Esophagus squamous epithelium (tissue), 5 donors: ENCODE measurements around the gene PNPLA2. TPM values are rescaled to one million over a fixed set of nuclear protein-coding genes. Genes with fewer than 3 reads are reported as not detected.
A peak's percentile ranks its signal among the peaks of the same experiment; 100 is the strongest.

Source experiments
- DNase-seq: peaks from one replicate; lab custom pipeline; 2025; lab: John Stamatoyannopoulos, UW
- H3K27ac ChIP-seq, 4 donors: fragments of 200-600 bp; sonication (generic); one replicate each; pipeline ENCODE4 v1.5.1; 2016 to 2019; ENCODE audit warnings: mild to moderate bottlenecking in 1 of 4
- H3K27me3 ChIP-seq, 4 donors: fragments of 200-600 bp; sonication (generic); 1 replicate in 3 of 4; 2 replicates in 1 of 4; pipeline versions ENCODE4 v1.5.1 to v1.6.0; 2017 to 2021; ENCODE audit warnings: antibody characterized with exemption in 1 of 4
- H3K36me3 ChIP-seq, 3 donors: fragments of 200-600 bp; sonication (generic); one replicate each; pipeline ENCODE4 v1.5.1; 2016 to 2019
- H3K4me1 ChIP-seq, 3 donors: fragments of 200-600 bp; sonication (generic); one replicate each; pipeline ENCODE4 v1.5.1; 2017 to 2019
- H3K4me3 ChIP-seq, 4 donors: fragments of 200-600 bp; sonication (generic); 1 replicate in 3 of 4; 2 replicates in 1 of 4; pipeline ENCODE4 v1.5.1; 2016 to 2019; ENCODE audit warnings: mild to moderate bottlenecking in 2 of 4, moderate library complexity in 1 of 4
- H3K9me3 ChIP-seq, 3 donors: fragments of 200-600 bp; sonication (generic); one replicate each; pipeline ENCODE4 v1.5.1; 2016 to 2019
- POLR2A ChIP-seq, 4 donors: fragments of 450-650 bp; IDR thresholded peaks; one replicate each; pipeline ENCODE4 v1.6.1; 2017; ENCODE audit warnings: antibody characterized with exemption in 4 of 4, mild to moderate bottlenecking in 4 of 4, moderate library complexity in 3 of 4
- WGBS, 2 donors: methylation state at CpG; one replicate each; pipeline ENCODE4 v1.1.5; 2018; 5-methylcytosine and 5-hydroxymethylcytosine counted together
- intact Hi-C: fragments of 100-400 bp; cut with DNase I; formaldehyde crosslinking; loops from one replicate; pipeline ENCODE4 v1.15.0; 2022
- total RNA-seq, 4 donors: library from RNA; depleted of rRNA; stranded (reverse); fragments of >200 nt; gene quantifications; one replicate each; pipeline ENCODE4 v1.1.0, GENCODE V29; 2016
- TF ChIP-seq, protein P1 (sequence below), 6 experiments: fragments of 450-650 bp in 4 of 6; fragments of 200-600 bp in 2 of 6; sonication (generic) in 2 of 6; IDR thresholded peaks; one replicate each; pipeline ENCODE4 v1.5.1; 2016 to 2019; ENCODE audit warnings: antibody characterized with exemption in 6 of 6, mild to moderate bottlenecking in 4 of 6, moderate library complexity in 4 of 6
- donor health status: DM: yes; HTN: yes; CAD: no.

PNPLA2 gene
- total RNA-seq, 4 donors from 2014 or later: 14.2 to 42.7 (median 26.0) TPM

DNA sequence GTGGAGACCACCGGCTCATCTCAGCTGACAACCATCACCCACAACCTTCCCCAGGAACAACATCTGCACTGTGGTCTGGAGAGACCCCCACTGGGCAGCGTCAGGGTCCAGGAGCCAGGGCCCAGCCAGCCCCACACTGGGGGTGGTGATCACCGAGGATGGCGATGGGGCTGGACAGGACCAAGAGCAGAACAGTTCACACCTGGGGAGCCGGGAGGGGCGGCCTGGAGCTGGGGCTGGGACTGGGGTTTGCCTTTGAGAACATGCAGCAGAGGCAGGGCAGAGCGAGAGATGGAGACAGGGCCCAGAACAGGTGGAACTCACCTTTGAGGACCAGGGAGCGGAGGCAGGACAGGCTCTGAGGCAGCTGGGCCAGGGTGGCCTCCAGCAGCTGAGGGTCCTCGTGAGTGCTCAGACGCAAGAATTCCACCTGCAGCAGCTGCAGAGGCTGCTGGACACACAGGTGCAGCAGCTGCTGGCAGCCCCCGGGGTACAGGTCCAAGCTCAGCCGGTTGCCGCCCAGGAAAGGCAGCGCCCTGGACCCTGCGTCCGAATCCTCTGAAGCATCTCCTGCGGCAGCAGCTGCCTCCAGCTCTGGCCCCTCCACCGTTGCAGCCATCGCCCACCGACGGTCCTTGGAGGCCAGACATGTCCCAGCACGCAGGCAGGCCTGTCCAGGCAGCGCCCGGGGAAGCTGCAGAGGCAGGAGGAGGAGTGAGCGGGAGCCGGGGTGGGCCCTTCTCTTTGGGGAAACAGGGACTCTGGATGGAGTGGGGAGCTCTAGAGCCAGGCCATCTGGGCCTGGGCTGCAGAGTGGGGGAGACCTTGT is 14.7 kb upstream of the PNPLA2 start:
- Histone ChIP-seq H3K4me3 (peak overlapping the region; percentile 55 to 87 (median 68)), H3K27me3 (no peaks in the 10 kb centered on the region), H3K27ac (peak overlapping the region in 3 of 4 donors; percentile 83 to 93 (median 91)), H3K36me3 (peaks cover 0 to 45% (median 11%) of the 10 kb centered on the region in 3 donors), H3K4me1 (peaks cover 22 to 57% (median 30%) of the 10 kb centered on the region in 3 donors), H3K9me3 (no peaks in the 10 kb centered on the region)
- DNase-seq: no peak
- intact Hi-C loops: no loop called here
- TF ChIP-seq, protein P1, sequence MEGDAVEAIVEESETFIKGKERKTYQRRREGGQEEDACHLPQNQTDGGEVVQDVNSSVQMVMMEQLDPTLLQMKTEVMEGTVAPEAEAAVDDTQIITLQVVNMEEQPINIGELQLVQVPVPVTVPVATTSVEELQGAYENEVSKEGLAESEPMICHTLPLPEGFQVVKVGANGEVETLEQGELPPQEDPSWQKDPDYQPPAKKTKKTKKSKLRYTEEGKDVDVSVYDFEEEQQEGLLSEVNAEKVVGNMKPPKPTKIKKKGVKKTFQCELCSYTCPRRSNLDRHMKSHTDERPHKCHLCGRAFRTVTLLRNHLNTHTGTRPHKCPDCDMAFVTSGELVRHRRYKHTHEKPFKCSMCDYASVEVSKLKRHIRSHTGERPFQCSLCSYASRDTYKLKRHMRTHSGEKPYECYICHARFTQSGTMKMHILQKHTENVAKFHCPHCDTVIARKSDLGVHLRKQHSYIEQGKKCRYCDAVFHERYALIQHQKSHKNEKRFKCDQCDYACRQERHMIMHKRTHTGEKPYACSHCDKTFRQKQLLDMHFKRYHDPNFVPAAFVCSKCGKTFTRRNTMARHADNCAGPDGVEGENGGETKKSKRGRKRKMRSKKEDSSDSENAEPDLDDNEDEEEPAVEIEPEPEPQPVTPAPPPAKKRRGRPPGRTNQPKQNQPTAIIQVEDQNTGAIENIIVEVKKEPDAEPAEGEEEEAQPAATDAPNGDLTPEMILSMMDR (IDR thresholded peaks at IDR 0.05): no peak
- no peak for TF ChIP-seq POLR2A (IDR thresholded peaks at IDR 0.05)
- 53 to 80% methylated on average over 3 to 9 of the region's 26 CpGs for WGBS, 2 donors

DNA sequence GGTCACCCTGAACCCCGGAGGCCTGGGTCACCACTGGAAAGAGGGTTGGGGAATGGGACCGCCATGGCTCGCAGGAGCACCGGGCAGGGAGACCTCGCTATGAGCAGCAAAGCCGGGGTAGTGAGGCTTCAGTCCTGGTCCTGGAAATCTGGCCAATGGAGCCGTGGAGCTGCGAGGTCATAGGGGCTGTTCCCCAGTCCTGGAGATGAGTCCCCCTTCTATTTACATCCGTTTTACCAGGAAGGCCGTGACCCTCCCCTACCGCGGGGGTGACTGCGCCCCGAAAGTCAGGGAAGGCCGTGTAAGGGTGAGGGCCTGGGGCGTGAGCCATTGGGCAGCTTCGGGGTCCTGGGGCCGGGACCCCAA is 14.1 kb upstream of the PNPLA2 start:
- TF ChIP-seq, protein P1 (IDR thresholded peaks at IDR 0.05): no peak
- TF ChIP-seq POLR2A (IDR thresholded peaks at IDR 0.05): no peak
- Histone ChIP-seq H3K27ac (peak overlapping the region; percentile 83 to 98 (median 92)), H3K9me3 (no peaks in the 10 kb centered on the region), H3K36me3 (peaks cover 0 to 40% (median 11%) of the 10 kb centered on the region in 3 donors), H3K27me3 (no peaks in the 10 kb centered on the region), H3K4me3 (peak overlapping the region; percentile 55 to 87 (median 68)), H3K4me1 (peaks cover 22 to 58% (median 30%) of the 10 kb centered on the region in 3 donors)
- no peak for DNase-seq
- WGBS, 2 donors: 0% methylated on average over 2 to 9 of the region's 18 CpGs
- intact Hi-C loops: no loop called here

DNA sequence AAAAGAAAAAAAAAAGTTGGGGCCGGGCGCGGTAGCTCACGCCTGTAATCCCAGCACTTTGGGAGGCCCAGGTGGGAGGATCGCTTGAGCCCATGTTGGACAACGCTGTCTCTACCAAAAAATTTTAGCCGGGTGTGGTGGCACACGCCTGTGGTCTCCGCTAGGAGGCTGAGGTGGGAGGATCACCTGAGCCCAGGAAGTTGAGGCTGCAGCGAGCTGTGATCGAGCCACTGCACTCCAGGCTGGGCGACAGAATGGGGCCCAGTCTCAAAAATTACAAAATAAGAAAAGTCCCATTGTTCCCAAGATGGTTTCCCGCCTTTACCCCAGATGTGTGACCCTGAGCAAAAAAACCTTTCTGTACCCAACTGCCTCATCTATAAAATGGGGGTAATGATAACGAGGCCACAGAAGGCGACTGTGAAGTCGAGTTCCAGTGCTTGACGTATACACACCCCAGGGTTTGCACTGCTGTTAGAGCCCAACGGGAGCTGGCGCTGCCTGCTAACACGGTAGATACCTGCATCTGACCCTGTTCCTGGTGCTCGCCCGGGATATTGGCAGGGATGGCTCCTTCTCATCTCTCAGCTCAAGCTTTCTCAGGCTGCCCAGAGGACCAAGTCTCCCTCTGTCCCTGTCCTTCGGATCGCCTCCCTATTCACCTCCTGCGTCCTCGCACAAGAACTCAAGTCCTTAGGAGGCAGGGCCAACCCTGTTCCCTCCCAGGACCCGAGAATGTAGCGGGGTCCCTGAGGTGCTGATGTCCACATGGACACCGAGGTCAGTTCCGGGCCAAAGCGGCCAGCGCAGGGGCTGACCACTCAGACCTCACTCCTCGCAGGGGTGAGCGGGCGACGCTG is 10.1 kb upstream of the PNPLA2 start:
- Histone ChIP-seq H3K9me3 (no peaks in the 10 kb centered on the region), H3K4me3 (peak overlapping the region; percentile 69 to 99 (median 83)), H3K27me3 (no peaks in the 10 kb centered on the region), H3K27ac (peak overlapping the region; percentile 98 to 99 (median 98)), H3K4me1 (peaks cover 37 to 73% (median 45%) of the 10 kb centered on the region in 3 donors), H3K36me3 (peaks cover 16 to 26% (median 23%) of the 10 kb centered on the region in 3 donors)
- intact Hi-C loops: no loop called here
- no peak for TF ChIP-seq POLR2A (IDR thresholded peaks at IDR 0.05)
- TF ChIP-seq, protein P1 (IDR thresholded peaks at IDR 0.05): peak in 1 of 6 experiments; percentile 13
- no peak for DNase-seq
- 28 to 42% methylated on average over 22 to 25 of the region's 36 CpGs for WGBS, 2 donors

DNA sequence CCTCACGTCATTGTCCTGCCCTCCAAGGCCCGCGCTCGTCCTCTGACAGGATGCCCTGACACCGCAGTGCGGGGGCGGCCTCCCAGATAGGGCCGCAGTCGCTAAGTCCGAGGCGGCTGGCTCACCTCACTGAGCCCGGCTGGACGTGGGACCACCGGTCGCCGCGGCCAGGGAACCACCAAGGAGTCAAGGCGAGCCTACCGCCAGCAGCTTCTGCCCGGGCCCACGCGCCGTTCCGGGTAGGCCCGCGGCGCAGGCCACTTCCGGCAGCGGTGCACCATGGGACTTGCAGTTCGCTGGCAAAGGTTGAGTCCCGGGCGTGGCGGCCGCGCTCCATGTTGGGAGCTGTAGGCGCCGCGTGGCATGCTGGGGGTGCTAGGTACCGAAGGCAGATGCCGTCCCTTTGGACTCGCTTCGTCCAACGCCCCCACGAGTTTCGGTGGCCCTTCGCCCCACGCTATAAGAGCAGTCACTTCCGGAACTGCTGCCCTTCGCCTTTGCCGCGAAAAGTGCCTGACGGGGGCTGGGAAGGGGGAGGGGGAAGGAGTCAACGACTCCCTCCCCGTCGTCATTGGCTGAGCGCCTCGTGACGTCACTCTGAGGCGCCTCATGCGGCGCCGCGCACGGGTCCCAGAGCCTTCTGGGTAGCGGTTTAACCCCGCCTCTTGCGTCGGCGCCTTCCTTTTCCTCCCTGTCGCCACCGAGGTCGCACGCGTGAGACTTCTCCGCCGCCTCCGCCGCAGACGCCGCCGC is 9.3 kb upstream of the PNPLA2 start, which contains the start of gene RPLP2:
TSS of gene RPLP2 (plus strand) at position 681 of the 753 bp plus-strand sequence. CDS start 268 bp downstream, outside the sequence.
- peak within 1 kb of the TSS; percentile 69 to 99 (median 83) for H3K4me3 ChIP-seq
- peak in 3 of 4 donors; percentile 85 to 90 (median 88) for TF ChIP-seq POLR2A (IDR thresholded peaks at IDR 0.05)
- TF ChIP-seq, protein P1 (IDR thresholded peaks at IDR 0.05): peak in 2 of 6 experiments; percentile 13 to 14
- H3K9me3 ChIP-seq: no peaks in the 10 kb centered on the region
- intact Hi-C loops: no loop called here
- peak; percentile 96 for DNase-seq
- WGBS, 2 donors: 0% methylated on average over 1 to 12 of the region's 81 CpGs
- peaks cover 18 to 33% (median 23%) of the 10 kb centered on the region in 3 donors for H3K36me3 ChIP-seq
- H3K27me3 ChIP-seq: no peaks in the 10 kb centered on the region
- peaks cover 29 to 65% (median 37%) of the 10 kb centered on the region in 3 donors for H3K4me1 ChIP-seq
- peak within 1 kb of the TSS; percentile 98 to 99 (median 98) for H3K27ac ChIP-seq
